Peyer's patch (tissue), 4 donors: ENCODE results near the gene SURF2.

Experiments
- POLR2A ChIP-seq, 2 donors: fragments of 450-650 bp; IDR thresholded peaks; one replicate each; pipeline ENCODE4 v1.5.1; 2017; ENCODE audit warnings: antibody characterized with exemption in 2 of 2, mild to moderate bottlenecking in 2 of 2, moderate library complexity in 2 of 2
- TF ChIP-seq, protein P1 (sequence below), 6 experiments: fragments of 450-650 bp in 4 of 6; fragments of 200-600 bp in 2 of 6; sonication (generic) in 1 of 6; IDR thresholded peaks; one replicate each; pipeline ENCODE4 v1.5.1; 2017 to 2019; ENCODE audit warnings: antibody characterized with exemption in 6 of 6, mild to moderate bottlenecking in 3 of 6, moderate library complexity in 1 of 6

DNA sequence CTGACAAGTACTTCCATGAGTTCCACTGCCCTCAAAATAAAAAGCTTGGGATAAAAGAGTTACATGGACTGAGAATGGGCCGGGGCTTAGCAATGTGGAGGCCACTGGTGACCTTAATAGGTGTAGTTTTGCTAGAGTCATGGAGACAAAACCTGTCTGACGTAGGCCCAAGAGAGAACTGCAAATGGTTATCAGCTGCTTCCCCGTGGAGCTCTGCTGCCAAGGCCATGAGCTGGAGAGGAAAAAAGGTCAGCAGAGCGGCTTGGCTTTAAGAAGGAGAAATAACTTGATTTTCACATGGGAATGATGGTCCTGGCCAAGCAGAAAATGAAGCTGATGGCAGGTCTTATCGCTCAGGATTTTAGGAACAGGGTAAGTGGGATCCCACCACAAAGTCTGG lies 16.7 kb upstream of the SURF2 start:
- TF ChIP-seq, protein P1, sequence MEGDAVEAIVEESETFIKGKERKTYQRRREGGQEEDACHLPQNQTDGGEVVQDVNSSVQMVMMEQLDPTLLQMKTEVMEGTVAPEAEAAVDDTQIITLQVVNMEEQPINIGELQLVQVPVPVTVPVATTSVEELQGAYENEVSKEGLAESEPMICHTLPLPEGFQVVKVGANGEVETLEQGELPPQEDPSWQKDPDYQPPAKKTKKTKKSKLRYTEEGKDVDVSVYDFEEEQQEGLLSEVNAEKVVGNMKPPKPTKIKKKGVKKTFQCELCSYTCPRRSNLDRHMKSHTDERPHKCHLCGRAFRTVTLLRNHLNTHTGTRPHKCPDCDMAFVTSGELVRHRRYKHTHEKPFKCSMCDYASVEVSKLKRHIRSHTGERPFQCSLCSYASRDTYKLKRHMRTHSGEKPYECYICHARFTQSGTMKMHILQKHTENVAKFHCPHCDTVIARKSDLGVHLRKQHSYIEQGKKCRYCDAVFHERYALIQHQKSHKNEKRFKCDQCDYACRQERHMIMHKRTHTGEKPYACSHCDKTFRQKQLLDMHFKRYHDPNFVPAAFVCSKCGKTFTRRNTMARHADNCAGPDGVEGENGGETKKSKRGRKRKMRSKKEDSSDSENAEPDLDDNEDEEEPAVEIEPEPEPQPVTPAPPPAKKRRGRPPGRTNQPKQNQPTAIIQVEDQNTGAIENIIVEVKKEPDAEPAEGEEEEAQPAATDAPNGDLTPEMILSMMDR (IDR thresholded peaks at IDR 0.05), result no peak
- no peak for TF ChIP-seq POLR2A (IDR thresholded peaks at IDR 0.05)
